HepG2 (cell line): ENCODE results near the gene PCSK6. TPM values are rescaled to one million over a fixed set of nuclear protein-coding genes. Genes with fewer than 3 reads are reported as not detected.
A peak's percentile ranks its signal among the peaks of the same experiment; 100 is the strongest.

Experiments
- ARID2 ChIP-seq: sonication (generic); formaldehyde crosslinking; IDR thresholded peaks from 2 replicates; pipeline ENCODE4 v1.8.1; 2022; ENCODE audit warnings: mild to moderate bottlenecking, missing genetic modification reagents, borderline replicate concordance
- ARNT ChIP-seq: fragments of 450-650 bp; IDR thresholded peaks from 2 replicates; pipeline ENCODE4 v1.6.1; 2017
- CC2D1A ChIP-seq: sonication (generic); formaldehyde crosslinking; IDR thresholded peaks from 2 replicates; pipeline ENCODE4 v1.8.1; 2023; ENCODE audit warnings: mild to moderate bottlenecking, missing genetic modification reagents
- FOXC1 ChIP-seq: sonication (generic); formaldehyde crosslinking; IDR thresholded peaks from 2 replicates; pipeline ENCODE4 v1.8.0; 2022; ENCODE audit warnings: mild to moderate bottlenecking, missing genetic modification reagents, borderline replicate concordance
- GLI4 ChIP-seq: sonication (generic); formaldehyde crosslinking; IDR thresholded peaks from 2 replicates; pipeline ENCODE4 v1.5.1; 2020; ENCODE audit warnings: missing genetic modification reagents, mild to moderate bottlenecking, moderate library complexity, borderline replicate concordance
- HOXA5 ChIP-seq: sonication (generic); formaldehyde crosslinking; IDR thresholded peaks from 2 replicates; pipeline ENCODE4 v1.4.0; 2020; ENCODE audit warnings: missing genetic modification reagents
- IRX3 ChIP-seq: sonication (generic); formaldehyde crosslinking; IDR thresholded peaks from 2 replicates; pipeline ENCODE4 v1.8.1; 2023; ENCODE audit warnings: mild to moderate bottlenecking, low read depth, missing genetic modification reagents, borderline replicate concordance
- NAIF1 ChIP-seq: sonication (generic); formaldehyde crosslinking; IDR thresholded peaks from 2 replicates; pipeline ENCODE4 v1.5.0; 2020; ENCODE audit warnings: mild to moderate bottlenecking, missing genetic modification reagents, borderline replicate concordance
- NFRKB ChIP-seq: fragments of 450-650 bp; IDR thresholded peaks from 2 replicates; pipeline ENCODE4 v1.6.1; 2017
- PAWR ChIP-seq: sonication (generic); formaldehyde crosslinking; IDR thresholded peaks from 2 replicates; pipeline ENCODE4 v1.4.0; 2020; ENCODE audit warnings: missing genetic modification reagents, mild to moderate bottlenecking, borderline replicate concordance
- PHF5A ChIP-seq: IDR thresholded peaks from one replicate; pipeline ENCODE4 v1.6.1; 2018; ENCODE audit warnings: low read depth, missing genetic modification reagents; ENCODE audit not compliant: unreplicated experiment
- RXRA ChIP-seq: sonication (generic); formaldehyde crosslinking; IDR thresholded peaks from 2 replicates; pipeline ENCODE4 v1.5.1; 2020; ENCODE audit warnings: missing genetic modification reagents
- SP140L ChIP-seq: sonication (generic); formaldehyde crosslinking; IDR thresholded peaks from 2 replicates; pipeline ENCODE4 v1.4.0; 2020; ENCODE audit warnings: missing genetic modification reagents, borderline replicate concordance
- STAT5B ChIP-seq: sonication (generic); formaldehyde crosslinking; IDR thresholded peaks from 2 replicates; pipeline ENCODE4 v1.4.0; 2020; ENCODE audit warnings: missing genetic modification reagents
- TCF12 ChIP-seq, 2 experiments: fragments of 450-650 bp in 1 of 2; sonication (generic) in 1 of 2; formaldehyde crosslinking in 1 of 2; IDR thresholded peaks; 2 replicates each; pipeline versions ENCODE4 v1.6.1 to v1.8.0; 2017 to 2022; ENCODE audit warnings: antibody characterized with exemption in 1 of 2, mild to moderate bottlenecking in 1 of 2, missing genetic modification reagents in 1 of 2, moderate library complexity in 1 of 2
- TOE1 ChIP-seq: sonication (generic); formaldehyde crosslinking; IDR thresholded peaks from 2 replicates; pipeline ENCODE4 v1.4.0; 2020; ENCODE audit warnings: mild to moderate bottlenecking, missing genetic modification reagents
- YY1 ChIP-seq: IDR thresholded peaks from 2 replicates; pipeline ENCODE4 v1.6.1; 2011; ENCODE audit warnings: low read length, low read depth, moderate library complexity, mild to moderate bottlenecking; ENCODE audit not compliant: insufficient read depth, insufficient replicate concordance
- ZNF451 ChIP-seq: sonication (generic); formaldehyde crosslinking; IDR thresholded peaks from 2 replicates; pipeline ENCODE4 v1.5.0; 2020; ENCODE audit warnings: mild to moderate bottlenecking, missing genetic modification reagents
- ZNF709 ChIP-seq: sonication (generic); formaldehyde crosslinking; IDR thresholded peaks from 2 replicates; pipeline ENCODE4 v1.5.0; 2020; ENCODE audit warnings: mild to moderate bottlenecking, missing genetic modification reagents
- ZSCAN29 ChIP-seq: sonication (generic); formaldehyde crosslinking; conservative IDR thresholded peaks from 2 replicates; pipeline ENCODE4 v1.4.0; 2020; ENCODE audit warnings: mild to moderate bottlenecking, missing genetic modification reagents
- polyA plus RNA-seq, 8 experiments: library from polyadenylated mRNA; depleted of rRNA in 3 of 8; stranded (reverse) in 7 of 8; unstranded in 1 of 8; fragments of >200 nt; fragmentation: Illumina TruSeq in 4 of 8; extraction: Trizol in 4 of 8; gene quantifications; 2 replicates each; pipeline versions ENCODE4 v1.2.1 to v1.2.3, GENCODE V29; 2011 to 2016; ENCODE audit warnings: low read depth in 4 of 8, missing spikeins in 1 of 8, mixed read lengths in 1 of 8; ENCODE audit not compliant: insufficient read depth in 1 of 8
- total RNA-seq, 5 experiments: library from RNA; depleted of rRNA; stranded (reverse); fragments of >200 nt; fragmentation: Illumina TruSeq; extraction: Trizol; gene quantifications; 2 replicates each; pipeline ENCODE4 v1.2.3, GENCODE V29; 2016; ENCODE audit warnings: low read depth in 1 of 5
- TF ChIP-seq, protein P1 (sequence below): sonication (generic); formaldehyde crosslinking; IDR thresholded peaks from 2 replicates; pipeline ENCODE4 v1.4.0; 2020; ENCODE audit warnings: missing genetic modification reagents
- TF ChIP-seq, protein P2 (sequence below): sonication (generic); formaldehyde crosslinking; IDR thresholded peaks from 2 replicates; pipeline ENCODE4 v1.8.1; 2023; ENCODE audit warnings: mild to moderate bottlenecking, missing genetic modification reagents
- TF ChIP-seq, protein P3 (sequence below): sonication (generic); formaldehyde crosslinking; IDR thresholded peaks from 2 replicates; pipeline ENCODE4 v1.5.0; 2020; ENCODE audit warnings: mild to moderate bottlenecking, missing genetic modification reagents, borderline replicate concordance
- TF ChIP-seq, protein P4 (sequence below): sonication (generic); formaldehyde crosslinking; IDR thresholded peaks from 2 replicates; pipeline ENCODE4 v1.5.0; 2020; ENCODE audit warnings: missing genetic modification reagents

The PCSK6 gene
- total and polyA plus RNA-seq, 2 of the 13 experiments (the other 11 are each of a cell fraction or from before 2014, with no cell fraction given): 56.5 to 155 TPM

- TF ChIP-seq TCF12 (IDR thresholded peaks at IDR 0.05) (no peak), TCF12 (CRISPR knock-in tag; IDR thresholded peaks at IDR 0.05) (no peak), IRX3 (CRISPR knock-in tag) (no peak), ZNF451 (CRISPR knock-in tag) (no peak; the same call in 1 of the 2 replicates), HOXA5 (CRISPR knock-in tag) (no peak; the same call in 1 of the 2 replicates), RXRA (peak; percentile 89), NFRKB (no peak), YY1 (peak; percentile 33), ZNF709 (no peak), CC2D1A (CRISPR knock-in tag) (no peak), ZSCAN29 (CRISPR knock-in tag) (0 out of 2 replicates have a peak, but pooled peaks have one; percentile 32), TOE1 (CRISPR knock-in tag) (no peak), FOXC1 (CRISPR knock-in tag) (no peak), ARID2 (CRISPR knock-in tag) (peak; percentile 44; the same call in 1 of the 2 replicates), PHF5A (CRISPR knock-in tag) (no peak), NAIF1 (CRISPR knock-in tag) (no peak), PAWR (CRISPR knock-in tag) (no peak), ARNT (no peak), SP140L (CRISPR knock-in tag) (peak; percentile 43; the same call in 1 of the 2 replicates), STAT5B (CRISPR knock-in tag) (no peak), GLI4 (CRISPR knock-in tag) (no peak)
- TF ChIP-seq, protein P1, sequence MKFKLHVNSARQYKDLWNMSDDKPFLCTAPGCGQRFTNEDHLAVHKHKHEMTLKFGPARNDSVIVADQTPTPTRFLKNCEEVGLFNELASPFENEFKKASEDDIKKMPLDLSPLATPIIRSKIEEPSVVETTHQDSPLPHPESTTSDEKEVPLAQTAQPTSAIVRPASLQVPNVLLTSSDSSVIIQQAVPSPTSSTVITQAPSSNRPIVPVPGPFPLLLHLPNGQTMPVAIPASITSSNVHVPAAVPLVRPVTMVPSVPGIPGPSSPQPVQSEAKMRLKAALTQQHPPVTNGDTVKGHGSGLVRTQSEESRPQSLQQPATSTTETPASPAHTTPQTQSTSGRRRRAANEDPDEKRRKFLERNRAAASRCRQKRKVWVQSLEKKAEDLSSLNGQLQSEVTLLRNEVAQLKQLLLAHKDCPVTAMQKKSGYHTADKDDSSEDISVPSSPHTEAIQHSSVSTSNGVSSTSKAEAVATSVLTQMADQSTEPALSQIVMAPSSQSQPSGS (CRISPR knock-in tag): no peak
- TF ChIP-seq, protein P2, sequence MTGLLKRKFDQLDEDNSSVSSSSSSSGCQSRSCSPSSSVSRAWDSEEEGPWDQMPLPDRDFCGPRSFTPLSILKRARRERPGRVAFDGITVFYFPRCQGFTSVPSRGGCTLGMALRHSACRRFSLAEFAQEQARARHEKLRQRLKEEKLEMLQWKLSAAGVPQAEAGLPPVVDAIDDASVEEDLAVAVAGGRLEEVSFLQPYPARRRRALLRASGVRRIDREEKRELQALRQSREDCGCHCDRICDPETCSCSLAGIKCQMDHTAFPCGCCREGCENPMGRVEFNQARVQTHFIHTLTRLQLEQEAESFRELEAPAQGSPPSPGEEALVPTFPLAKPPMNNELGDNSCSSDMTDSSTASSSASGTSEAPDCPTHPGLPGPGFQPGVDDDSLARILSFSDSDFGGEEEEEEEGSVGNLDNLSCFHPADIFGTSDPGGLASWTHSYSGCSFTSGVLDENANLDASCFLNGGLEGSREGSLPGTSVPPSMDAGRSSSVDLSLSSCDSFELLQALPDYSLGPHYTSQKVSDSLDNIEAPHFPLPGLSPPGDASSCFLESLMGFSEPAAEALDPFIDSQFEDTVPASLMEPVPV: peak; percentile 65
- TF ChIP-seq, protein P3, sequence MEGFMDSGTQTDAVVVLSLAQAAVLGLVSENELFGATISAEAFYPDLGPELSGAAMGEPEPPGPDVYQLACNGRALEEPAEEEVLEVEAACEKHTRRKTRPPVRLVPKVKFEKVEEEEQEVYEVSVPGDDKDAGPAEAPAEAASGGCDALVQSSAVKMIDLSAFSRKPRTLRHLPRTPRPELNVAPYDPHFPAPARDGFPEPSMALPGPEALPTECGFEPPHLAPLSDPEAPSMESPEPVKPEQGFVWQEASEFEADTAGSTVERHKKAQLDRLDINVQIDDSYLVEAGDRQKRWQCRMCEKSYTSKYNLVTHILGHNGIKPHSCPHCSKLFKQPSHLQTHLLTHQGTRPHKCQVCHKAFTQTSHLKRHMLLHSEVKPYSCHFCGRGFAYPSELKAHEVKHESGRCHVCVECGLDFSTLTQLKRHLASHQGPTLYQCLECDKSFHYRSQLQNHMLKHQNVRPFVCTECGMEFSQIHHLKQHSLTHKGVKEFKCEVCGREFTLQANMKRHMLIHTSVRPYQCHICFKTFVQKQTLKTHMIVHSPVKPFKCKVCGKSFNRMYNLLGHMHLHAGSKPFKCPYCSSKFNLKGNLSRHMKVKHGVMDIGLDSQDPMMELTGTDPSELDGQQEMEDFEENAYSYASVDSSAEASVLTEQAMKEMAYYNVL: 0 out of 2 replicates have a peak, but pooled peaks have one; percentile 41
- TF ChIP-seq, protein P4, sequence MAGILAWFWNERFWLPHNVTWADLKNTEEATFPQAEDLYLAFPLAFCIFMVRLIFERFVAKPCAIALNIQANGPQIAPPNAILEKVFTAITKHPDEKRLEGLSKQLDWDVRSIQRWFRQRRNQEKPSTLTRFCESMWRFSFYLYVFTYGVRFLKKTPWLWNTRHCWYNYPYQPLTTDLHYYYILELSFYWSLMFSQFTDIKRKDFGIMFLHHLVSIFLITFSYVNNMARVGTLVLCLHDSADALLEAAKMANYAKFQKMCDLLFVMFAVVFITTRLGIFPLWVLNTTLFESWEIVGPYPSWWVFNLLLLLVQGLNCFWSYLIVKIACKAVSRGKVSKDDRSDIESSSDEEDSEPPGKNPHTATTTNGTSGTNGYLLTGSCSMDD (CRISPR knock-in tag): no peak
Observed at GRCh38 chr15:101488300-101489164, 975 bp downstream of the PCSK6 start (continued).
